HG02798 (cell line): Measurements from ENCODE around the gene MGAT5B.

Experiments used
- ATAC-seq: cut with Tn5 transposase; IDR thresholded peaks from one replicate; pipeline ENCODE4 v1.9.1; 2021; ENCODE audit warnings: mild to moderate bottlenecking; ENCODE audit not compliant: unreplicated experiment, poor library complexity

The MGAT5B gene

DNA sequence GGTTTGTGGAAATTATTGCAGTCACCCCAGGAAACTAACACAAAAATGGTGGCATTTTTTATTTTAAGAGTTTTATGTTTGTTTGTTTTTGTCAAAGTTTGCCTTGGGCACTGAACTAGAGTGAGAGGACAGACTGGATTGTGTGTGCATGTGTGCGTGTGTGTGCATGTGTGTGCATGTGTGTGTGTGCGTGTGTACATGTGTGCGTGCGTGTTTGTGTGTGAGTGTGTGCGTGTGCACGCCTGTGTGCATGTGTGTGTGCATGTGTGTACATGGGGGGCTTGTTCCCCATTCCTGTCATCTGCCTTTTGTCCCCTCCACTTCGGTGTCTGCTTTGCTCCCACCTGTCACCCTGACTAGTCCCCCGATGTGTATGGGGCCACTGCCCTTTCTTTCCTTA, 32.5 kb downstream of the MGAT5B start:
- no peak for ATAC-seq

DNA sequence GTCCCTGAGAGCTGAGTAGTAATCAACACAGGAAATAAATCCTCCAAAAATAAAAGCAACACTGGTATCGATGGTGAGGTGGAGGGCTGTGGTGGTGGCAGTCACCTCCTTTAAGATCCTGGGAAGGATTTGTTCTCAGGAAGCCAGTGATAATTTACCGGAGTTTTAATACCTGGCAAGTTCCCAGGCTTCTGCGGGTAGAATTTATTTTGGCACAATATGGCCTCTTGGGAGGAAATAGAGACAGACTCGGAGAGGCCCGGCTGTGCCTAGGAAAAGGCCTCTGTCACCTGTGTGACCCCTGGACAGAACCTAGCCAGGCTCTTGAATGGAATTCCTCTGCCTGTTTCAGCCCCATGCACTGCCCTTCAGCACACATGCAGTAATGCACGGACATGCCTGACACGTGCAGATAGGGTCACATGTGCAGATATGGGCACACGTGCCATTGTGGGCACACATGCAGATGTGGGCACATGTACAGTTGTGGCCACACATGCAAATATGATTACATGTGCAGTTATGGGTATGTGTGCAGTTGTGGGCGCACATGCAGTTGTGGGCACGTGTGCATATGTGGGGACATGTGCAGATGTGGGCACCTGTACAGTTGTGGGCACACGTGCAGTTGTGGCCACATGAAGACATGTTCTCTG, 33.5 kb downstream of the MGAT5B start:
- ATAC-seq, result no peak

GRCh38 chr17:76902476-76902875, 34.3 kb downstream of the MGAT5B start:
- no peak for ATAC-seq

DNA sequence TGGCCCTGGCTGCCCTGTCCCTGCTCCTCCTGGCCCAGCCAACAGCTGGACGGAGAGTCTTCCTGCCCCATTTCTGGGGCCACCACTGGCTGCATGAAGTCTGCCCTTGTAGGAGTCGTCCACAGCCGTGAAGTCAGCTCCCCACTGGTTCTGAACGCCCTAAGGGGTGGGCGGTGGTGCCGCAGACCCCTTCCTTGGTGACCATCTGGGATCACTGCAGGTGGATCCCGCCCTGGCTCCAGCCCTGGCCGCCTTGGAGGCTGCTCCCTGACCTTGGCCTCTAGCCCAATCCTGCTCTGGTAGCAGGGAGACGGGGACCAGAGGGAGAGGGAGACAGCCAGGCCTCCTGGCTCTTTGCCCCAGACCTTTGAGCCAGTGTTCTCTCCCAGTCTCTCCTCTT, 35.4 kb downstream of the MGAT5B start:
- no peak for ATAC-seq

DNA sequence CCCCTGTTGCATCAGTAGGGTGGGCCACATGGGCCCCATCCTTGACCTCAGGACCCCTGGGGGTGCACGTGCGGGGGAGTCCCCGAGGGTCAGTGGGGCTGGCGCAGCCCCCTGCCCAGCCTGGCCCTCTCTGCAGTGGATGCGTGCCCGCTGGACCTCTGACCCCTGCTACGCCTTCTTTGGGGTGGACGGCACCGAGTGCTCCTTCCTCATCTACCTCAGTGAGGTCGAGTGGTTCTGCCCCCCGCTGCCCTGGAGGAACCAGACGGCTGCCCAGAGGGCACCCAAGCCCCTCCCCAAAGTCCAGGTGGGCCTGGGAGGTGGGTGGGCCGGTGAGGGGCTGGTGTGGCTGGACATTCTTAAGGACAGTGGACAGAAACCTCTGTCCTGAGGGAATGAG, 35.9 kb downstream of the MGAT5B start:
- ATAC-seq, result no peak

GRCh38 chr17:76905036-76905435, 36.8 kb downstream of the MGAT5B start:
- ATAC-seq, result no peak

GRCh38 chr17:76905836-76906235, 37.6 kb downstream of the MGAT5B start:
- no peak for ATAC-seq

GRCh38 chr17:76906463-76906862, 38.3 kb downstream of the MGAT5B start:
- ATAC-seq, result no peak

GRCh38 chr17:76907352-76907751, 39.1 kb downstream of the MGAT5B start:
- no peak for ATAC-seq

- no peak for ATAC-seq
These were observed 42.0 kb downstream of the MGAT5B start for GRCh38 chr17:76909971-76910760.

DNA sequence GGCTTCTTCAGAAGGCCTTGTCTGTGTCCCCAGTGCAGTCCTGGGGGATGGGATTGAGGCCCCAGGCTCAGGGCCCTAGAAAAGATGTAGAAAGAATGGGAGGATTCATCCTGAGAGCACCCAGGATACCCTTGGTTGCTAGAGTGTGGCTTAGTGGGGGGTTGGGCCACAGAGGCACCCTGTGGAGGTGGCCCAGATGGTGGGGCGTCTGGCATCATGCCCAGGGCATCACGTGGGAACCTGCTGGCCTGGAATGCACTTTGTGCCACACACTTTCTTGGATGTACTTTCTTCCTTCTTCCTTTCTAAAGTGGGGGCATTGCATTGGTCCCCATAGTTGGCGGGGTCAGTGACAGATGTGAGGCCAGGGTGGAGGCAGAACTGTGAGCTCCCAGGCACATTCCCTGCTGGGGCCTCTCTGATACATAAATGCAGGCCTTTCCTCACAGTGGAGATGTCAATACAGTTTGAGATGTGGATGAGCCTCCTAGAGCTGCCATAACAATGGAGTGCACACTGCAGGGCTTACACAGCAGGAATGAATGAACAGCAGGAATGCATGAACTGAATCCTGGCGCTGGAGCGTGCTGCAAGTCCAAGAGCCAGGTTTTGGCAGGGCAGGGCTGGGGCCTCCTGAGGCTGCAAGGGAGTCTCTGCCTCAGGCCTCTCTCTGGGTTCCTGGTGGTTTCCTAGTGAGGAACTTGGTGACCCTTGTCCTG, 43.3 kb downstream of the MGAT5B start:
- ATAC-seq, result no peak

DNA sequence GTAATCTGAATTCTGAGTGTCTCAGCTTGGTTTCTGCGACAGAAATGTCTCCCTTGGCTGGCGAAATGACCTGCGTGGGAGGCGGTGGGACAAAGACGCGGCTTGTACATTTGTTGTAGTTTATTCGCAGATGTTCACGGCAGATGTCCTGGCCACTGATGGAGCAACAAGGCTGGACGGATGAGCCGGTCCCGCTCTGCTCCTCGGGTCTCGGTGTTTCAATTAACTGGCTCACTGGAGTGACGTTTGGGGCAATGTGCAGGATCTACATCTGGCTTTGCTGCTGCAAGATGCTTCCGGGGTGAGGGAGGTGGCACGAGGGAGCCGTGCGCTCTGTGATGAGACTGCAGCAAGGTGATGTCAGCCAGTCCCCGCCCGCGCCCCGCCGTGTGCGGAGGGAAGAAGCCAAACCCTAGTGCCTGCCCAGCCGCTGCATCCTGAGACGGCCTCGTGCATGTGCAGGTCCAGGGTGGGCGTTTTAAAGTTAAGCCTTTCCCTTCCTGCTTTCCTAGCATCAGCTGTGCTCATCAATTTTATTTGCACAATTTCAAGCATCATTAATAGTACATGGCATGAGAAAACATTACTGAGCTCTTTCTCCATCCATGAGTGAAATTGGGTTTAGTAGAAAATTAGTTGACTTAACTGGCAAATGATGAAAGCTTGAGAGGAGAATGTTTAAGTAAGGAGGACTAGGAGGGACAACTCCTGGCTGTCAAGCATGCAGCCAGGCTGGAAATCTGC, 44.4 kb downstream of the MGAT5B start:
- ATAC-seq, result no peak

DNA sequence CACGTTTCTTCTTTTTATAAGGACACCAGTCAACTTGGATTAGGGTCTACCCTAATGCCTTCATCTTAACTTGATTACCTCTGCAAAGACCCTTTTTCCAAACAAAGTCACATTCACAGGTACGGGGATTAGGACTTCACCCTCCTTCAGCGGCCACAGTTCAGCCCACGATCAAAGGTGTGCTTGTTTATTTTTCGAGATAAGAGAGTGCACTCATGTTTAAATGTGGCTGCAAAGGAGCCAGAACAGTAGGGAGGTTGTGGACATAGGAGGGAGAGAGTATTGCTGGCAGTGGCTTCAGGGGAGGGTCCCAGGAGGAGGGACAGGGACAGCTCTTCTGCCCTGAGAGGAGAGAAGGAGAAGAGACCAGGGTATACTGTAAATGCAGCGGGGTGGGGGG, 46.7 kb downstream of the MGAT5B start:
- no peak for ATAC-seq

DNA sequence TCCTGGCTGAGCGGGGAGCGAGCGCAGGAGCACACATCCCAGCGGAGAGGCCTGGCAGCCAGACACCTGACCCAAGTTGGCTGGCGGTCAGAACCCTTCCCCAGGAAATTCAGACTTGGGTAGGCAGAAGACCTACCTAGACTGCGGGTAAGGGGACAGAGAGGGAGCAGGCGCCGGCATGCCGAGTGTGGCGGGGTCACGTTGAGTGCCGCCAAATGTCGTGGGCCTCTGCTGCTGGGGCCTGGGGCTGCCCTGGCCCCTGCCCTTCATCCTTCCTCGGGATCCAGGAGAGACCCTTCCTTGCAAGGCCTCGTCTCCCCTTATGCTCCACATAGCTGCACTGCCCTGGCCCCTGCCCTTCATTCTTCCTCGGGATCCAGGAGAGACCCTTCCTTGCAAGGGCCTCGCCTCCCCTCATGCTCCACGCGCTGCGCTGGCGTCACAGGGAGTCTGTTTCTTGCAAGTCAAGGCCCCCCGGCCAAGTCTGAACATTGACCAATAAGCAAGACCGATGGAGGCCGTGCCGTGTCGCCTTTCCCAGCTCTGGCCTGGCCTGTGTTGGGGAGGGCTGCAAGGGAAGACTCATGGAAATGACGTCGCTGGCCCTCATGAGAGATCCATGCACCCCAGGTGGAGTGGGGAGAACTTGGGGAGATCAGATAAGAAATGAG, 47.8 kb downstream of the MGAT5B start:
- ATAC-seq, result no peak

- no peak for ATAC-seq
These were observed 49.6 kb downstream of the MGAT5B start for GRCh38 chr17:76917829-76918228.

GRCh38 chr17:76918811-76919210, 50.6 kb downstream of the MGAT5B start:
- ATAC-seq, result no peak

- ATAC-seq, result no peak
These were observed 52.3 kb downstream of the MGAT5B start for GRCh38 chr17:76920364-76921139.

GRCh38 chr17:76921340-76922036, 53.3 kb downstream of the MGAT5B start:
- no peak for ATAC-seq

GRCh38 chr17:76922084-76922483, 53.9 kb downstream of the MGAT5B start:
- no peak for ATAC-seq
